HEK293T (cell line): Measurements from ENCODE around the gene AGPAT4.

Experiments used
- BHLHE40 ChIP-seq: fragments of 450-650 bp; IDR thresholded peaks from 2 replicates; pipeline ENCODE4 v1.6.1; 2016; ENCODE audit warnings: mild to moderate bottlenecking, moderate library complexity, borderline replicate concordance
- CTBP1 ChIP-seq: fragments of 450-650 bp; IDR thresholded peaks from 2 replicates; pipeline ENCODE4 v1.6.1; 2016; ENCODE audit warnings: borderline replicate concordance
- FOXK2 ChIP-seq: fragments of 450-650 bp; IDR thresholded peaks from 2 replicates; pipeline ENCODE4 v1.6.1; 2016; ENCODE audit warnings: mild to moderate bottlenecking
- FOXM1 ChIP-seq: fragments of 450-650 bp; IDR thresholded peaks from 2 replicates; pipeline ENCODE4 v1.6.1; 2017; ENCODE audit warnings: mild to moderate bottlenecking, borderline replicate concordance
- HDGF ChIP-seq: fragments of 450-650 bp; IDR thresholded peaks from 2 replicates; pipeline ENCODE4 v1.6.1; 2017; ENCODE audit warnings: antibody characterized with exemption, borderline replicate concordance
- NFRKB ChIP-seq: fragments of 450-650 bp; IDR thresholded peaks from 2 replicates; pipeline ENCODE4 v1.6.1; 2016; ENCODE audit warnings: mild to moderate bottlenecking, moderate library complexity
- SP1 ChIP-seq: fragments of 450-650 bp; IDR thresholded peaks from 2 replicates; pipeline ENCODE4 v1.6.1; 2017
- SUZ12 ChIP-seq: fragments of 450-650 bp; IDR thresholded peaks from 2 replicates; pipeline ENCODE4 v1.6.1; 2016; ENCODE audit warnings: mild to moderate bottlenecking
- TARDBP ChIP-seq: fragments of 450-650 bp; IDR thresholded peaks from 2 replicates; pipeline ENCODE4 v1.6.1; 2016
- ZNF384 ChIP-seq: fragments of 450-650 bp; IDR thresholded peaks from 2 replicates; pipeline ENCODE4 v1.6.1; 2016

- TF ChIP-seq FOXK2 (no peak), SUZ12 (no peak), BHLHE40 (no peak), FOXM1 (no peak), CTBP1 (no peak), NFRKB (no peak), HDGF (no peak), TARDBP (no peak), SP1 (no peak), ZNF384 (no peak)
Measured at GRCh38 chr6:161239001-161239400, 34.9 kb downstream of the AGPAT4 start.
